Stomach (tissue), 4 donors: ENCODE data around the gene TTC3.
"Not testable (repeated sequence)": the region's sequence is repeated elsewhere in the genome, so short reads cannot be mapped to it uniquely, and the experiment has no call there.

ENCODE experiments used
- CTCF ChIP-seq, 7 experiments: fragments of 450-650 bp in 4 of 7; fragments of 200-600 bp in 3 of 7; sonication (generic) in 3 of 7; IDR thresholded peaks; one replicate each; pipeline ENCODE4 v1.5.1; 2016 to 2019; ENCODE audit warnings: antibody characterized with exemption in 7 of 7, control low read depth in 2 of 7, mild to moderate bottlenecking in 1 of 7
- EP300 ChIP-seq: sonication (generic); formaldehyde crosslinking; IDR thresholded peaks from one replicate; pipeline ENCODE4 v1.6.1; 2017; ENCODE audit warnings: antibody characterized with exemption
- POLR2A ChIP-seq, 4 donors: fragments of 450-650 bp; IDR thresholded peaks; one replicate each; pipeline ENCODE4 v1.6.1; 2016; ENCODE audit warnings: antibody characterized with exemption in 4 of 4, control low read depth in 2 of 4, mild to moderate bottlenecking in 1 of 4, moderate library complexity in 1 of 4
- POLR2AphosphoS5 ChIP-seq, 3 donors: sonication (generic); formaldehyde crosslinking; IDR thresholded peaks; one replicate each; pipeline ENCODE4 v1.6.1; 2016; ENCODE audit warnings: antibody characterized with exemption in 3 of 3

GRCh38 chr21:37111029-37111428 is 38.0 kb downstream of the TTC3 start:
- TF ChIP-seq CTCF (IDR thresholded peaks at IDR 0.05); POLR2AphosphoS5 (IDR thresholded peaks at IDR 0.05); EP300; POLR2A (IDR thresholded peaks at IDR 0.05): not testable (repeated sequence)
